Subcutaneous abdominal adipose tissue (tissue), 5 donors: Measurements from ENCODE around the gene PITX2.
"Not testable (repeated sequence)": the region's sequence is repeated elsewhere in the genome, so short reads cannot be mapped to it uniquely, and the experiment has no call there.

Experiments used
- H3K27ac ChIP-seq: one replicate; pipeline ENCODE4 v1.7.0; 2013; ENCODE audit warnings: low read depth, mild to moderate bottlenecking, inconsistent platforms, low read length, moderate library complexity
- H3K27me3 ChIP-seq, 5 donors: one replicate each; pipeline ENCODE4 v1.7.0; 2013; ENCODE audit warnings: low read length in 5 of 5, inconsistent platforms in 1 of 5; ENCODE audit not compliant: control insufficient read depth in 5 of 5, insufficient read depth in 4 of 5
- H3K36me3 ChIP-seq, 5 donors: one replicate each; pipeline ENCODE4 v1.7.0; 2013; ENCODE audit warnings: low read length in 5 of 5; ENCODE audit not compliant: control insufficient read depth in 5 of 5, insufficient read depth in 5 of 5
- H3K4me1 ChIP-seq, 5 donors: one replicate each; pipeline ENCODE4 v1.7.0; 2013; ENCODE audit warnings: low read length in 5 of 5, mild to moderate bottlenecking in 3 of 5, moderate library complexity in 1 of 5; ENCODE audit not compliant: control insufficient read depth in 5 of 5, insufficient read depth in 5 of 5
- H3K4me3 ChIP-seq, 5 donors: one replicate each; pipeline ENCODE4 v1.7.0; 2013; ENCODE audit warnings: low read length in 5 of 5, low read depth in 1 of 5
- H3K9ac ChIP-seq, 5 donors: one replicate each; pipeline ENCODE4 v1.7.0; 2013; ENCODE audit warnings: low read length in 5 of 5, mild to moderate bottlenecking in 4 of 5, moderate library complexity in 3 of 5
- H3K9me3 ChIP-seq, 5 donors: one replicate each; pipeline ENCODE4 v1.7.0; 2013; ENCODE audit warnings: low read length in 5 of 5; ENCODE audit not compliant: control insufficient read depth in 5 of 5
- donor health status: healthy.
- donor health status: healthy.
- donor health status: healthy.
- donor health status: healthy.
- donor health status: healthy.

Gene PITX2

GRCh38 chr4:110587666-110588285 is 35.1 kb downstream of the PITX2 start:
- Histone ChIP-seq H3K36me3 (no peaks in the 10 kb centered on the region), H3K27ac (no peak overlapping the region), H3K9me3 (no peaks in the 10 kb centered on the region), H3K27me3 (no peaks in the 10 kb centered on the region), H3K4me1 (peaks cover 0 to 4% (median 0%) of the 10 kb centered on the region in 5 donors), H3K9ac (no peak overlapping the region), H3K4me3 (no peak overlapping the region)

- Histone ChIP-seq H3K9me3 (no peaks in the 10 kb centered on the region), H3K9ac (no peak overlapping the region), H3K4me1 (peaks cover 0 to 4% (median 0%) of the 10 kb centered on the region in 5 donors), H3K4me3 (peak overlapping the region in 2 of 5 donors; percentile 12 to 28), H3K36me3 (no peaks in the 10 kb centered on the region), H3K27ac (no peak overlapping the region), H3K27me3 (no peaks in the 10 kb centered on the region)
These were observed 36.6 kb downstream of the PITX2 start for GRCh38 chr4:110586131-110586850.

- H3K4me3 ChIP-seq, H3K9me3 ChIP-seq, H3K27ac ChIP-seq, H3K36me3 ChIP-seq, H3K9ac ChIP-seq, H3K4me1 ChIP-seq, H3K27me3 ChIP-seq: not testable (repeated sequence)
These were observed 46.2 kb downstream of the PITX2 start for GRCh38 chr4:110576696-110577095.
